H9 (cell line): ENCODE measurements around the gene DDX46. TPM values are rescaled to one million over a fixed set of nuclear protein-coding genes. Genes with fewer than 3 reads are reported as not detected.

Experiments used
- DNase-seq: peaks from one replicate; pipeline ENCODE4 v3.0.0-alpha.2; 2017
- H2AFZ ChIP-seq: one replicate; pipeline ENCODE4 v1.6.1; 2013; ENCODE audit warnings: mild to moderate bottlenecking, low read length, control low read depth, moderate library complexity
- H2AK5ac ChIP-seq: 2 replicates; pipeline ENCODE4 v1.6.1; 2013; ENCODE audit warnings: low read length, control low read depth, mixed read lengths; ENCODE audit not compliant: insufficient read length
- H2BK120ac ChIP-seq: one replicate; pipeline ENCODE4 v1.6.1; 2013; ENCODE audit warnings: low read depth, mild to moderate bottlenecking, low read length, control low read depth, inconsistent platforms; ENCODE audit not compliant: poor library complexity, severe bottlenecking
- H2BK12ac ChIP-seq: 2 replicates; pipeline ENCODE4 v1.6.1; 2013; ENCODE audit warnings: low read length, control low read depth, mixed read lengths, low read depth; ENCODE audit not compliant: insufficient read length
- H2BK15ac ChIP-seq: 2 replicates; pipeline ENCODE4 v1.6.1; 2013; ENCODE audit warnings: low read depth, low read length, control low read depth
- H2BK20ac ChIP-seq: one replicate; pipeline ENCODE4 v1.6.1; 2013; ENCODE audit warnings: low read depth, mild to moderate bottlenecking, low read length, control low read depth, inconsistent platforms; ENCODE audit not compliant: poor library complexity, severe bottlenecking
- H2BK5ac ChIP-seq: 2 replicates; pipeline ENCODE4 v1.6.1; 2013; ENCODE audit warnings: low read length, control low read depth, mixed read lengths; ENCODE audit not compliant: insufficient read length
- H3K14ac ChIP-seq: 2 replicates; pipeline ENCODE4 v1.6.1; 2013; ENCODE audit warnings: low read length, control low read depth; ENCODE audit not compliant: insufficient read depth
- H3K18ac ChIP-seq: 2 replicates; pipeline ENCODE4 v1.6.1; 2013; ENCODE audit warnings: low read depth, mild to moderate bottlenecking, mixed read lengths, low read length, control low read depth; ENCODE audit not compliant: insufficient read length
- H3K23ac ChIP-seq: 2 replicates; pipeline ENCODE4 v1.6.1; 2013; ENCODE audit warnings: low read length, control low read depth, mixed read lengths, low read depth; ENCODE audit not compliant: insufficient read length
- H3K23me2 ChIP-seq: 2 replicates; pipeline ENCODE4 v1.6.1; 2013; ENCODE audit warnings: low read depth, mild to moderate bottlenecking, mixed read lengths, low read length, control low read depth; ENCODE audit not compliant: insufficient read length, poor library complexity, severe bottlenecking
- H3K27ac ChIP-seq: 2 replicates; pipeline ENCODE4 v1.5.1; 2013; ENCODE audit warnings: low read length, control low read depth, mixed read lengths, low read depth; ENCODE audit not compliant: insufficient read length
- H3K27me3 ChIP-seq: 2 replicates; pipeline ENCODE4 v1.6.1; 2013; ENCODE audit warnings: low read length, control low read depth, inconsistent platforms; ENCODE audit not compliant: insufficient read depth
- H3K4ac ChIP-seq: 2 replicates; pipeline ENCODE4 v1.6.1; 2013; ENCODE audit warnings: low read depth, mild to moderate bottlenecking, control low read depth, inconsistent platforms, low read length, moderate library complexity
- H3K4me1 ChIP-seq: 2 replicates; pipeline ENCODE4 v1.6.1; 2013; ENCODE audit warnings: low read length, control low read depth, inconsistent platforms; ENCODE audit not compliant: insufficient read depth
- H3K4me2 ChIP-seq: 2 replicates; pipeline ENCODE4 v1.6.1; 2013; ENCODE audit warnings: low read length, control low read depth, mixed read lengths; ENCODE audit not compliant: insufficient read length, insufficient read depth
- H3K56ac ChIP-seq: 2 replicates; pipeline ENCODE4 v1.6.1; 2013; ENCODE audit warnings: low read depth, mild to moderate bottlenecking, mixed read lengths, low read length, control low read depth; ENCODE audit not compliant: insufficient read length
- H3K79me1 ChIP-seq: 2 replicates; pipeline ENCODE4 v1.6.1; 2013; ENCODE audit warnings: low read depth, mild to moderate bottlenecking, moderate library complexity, low read length, control low read depth, inconsistent platforms; ENCODE audit not compliant: insufficient read depth, poor library complexity, severe bottlenecking
- H3K79me2 ChIP-seq: 2 replicates; pipeline ENCODE4 v1.6.1; 2013; ENCODE audit warnings: low read length, control low read depth, inconsistent platforms; ENCODE audit not compliant: insufficient read depth
- H3K9ac ChIP-seq: 2 replicates; pipeline ENCODE4 v1.6.1; 2013; ENCODE audit warnings: low read length, control low read depth, mixed read lengths; ENCODE audit not compliant: insufficient read length; ENCODE audit errors: extremely low read depth
- H3K9me3 ChIP-seq: one replicate; pipeline ENCODE4 v1.6.1; 2013; ENCODE audit warnings: low read depth, low read length, inconsistent platforms; ENCODE audit not compliant: control insufficient read depth
- H3T11ph ChIP-seq: one replicate; pipeline ENCODE4 v1.6.1; 2013; ENCODE audit warnings: mild to moderate bottlenecking, low read length, control low read depth, inconsistent platforms
- H4K20me1 ChIP-seq: one replicate; pipeline ENCODE4 v1.6.1; 2013; ENCODE audit not compliant: control insufficient read depth, insufficient read length, insufficient read depth
- H4K5ac ChIP-seq: 2 replicates; pipeline ENCODE4 v1.6.1; 2013; ENCODE audit warnings: low read depth, mild to moderate bottlenecking, mixed read lengths, low read length, control low read depth; ENCODE audit not compliant: insufficient read length
- H4K8ac ChIP-seq: replicated peaks from 2 replicates; pipeline ENCODE4 v1.6.1; 2013; ENCODE audit warnings: low read length, control low read depth, mixed read lengths, low read depth; ENCODE audit not compliant: insufficient read length
- H4K91ac ChIP-seq: 2 replicates; pipeline ENCODE4 v1.6.1; 2013; ENCODE audit warnings: low read depth, mild to moderate bottlenecking, moderate library complexity, mixed read lengths, low read length, control low read depth; ENCODE audit not compliant: insufficient read length
- H3K27ac Mint-ChIP-seq, 3 experiments: 2 replicates in 2 of 3; 3 replicates in 1 of 3; pipeline ENCODE4 v1.8.0; 2020 to 2021; ENCODE audit warnings: mixed read lengths in 3 of 3, mild to moderate bottlenecking in 1 of 3, moderate library complexity in 1 of 3
- H3K27me3 Mint-ChIP-seq: 2 replicates; pipeline ENCODE4 v1.8.0; 2021; ENCODE audit warnings: low read depth, mild to moderate bottlenecking, moderate library complexity, mixed read lengths
- H3K36me3 Mint-ChIP-seq, 3 experiments: 2 replicates in 2 of 3; 3 replicates in 1 of 3; pipeline ENCODE4 v1.8.0; 2020 to 2021; ENCODE audit warnings: low read depth in 3 of 3, mixed read lengths in 3 of 3; ENCODE audit not compliant: insufficient read depth in 1 of 3
- H3K4me1 Mint-ChIP-seq, 2 experiments: 2 replicates each; pipeline ENCODE4 v1.8.0; 2020; ENCODE audit warnings: mixed read lengths in 2 of 2
- H3K4me3 Mint-ChIP-seq, 2 experiments: 2 replicates in 1 of 2; 3 replicates in 1 of 2; pipeline ENCODE4 v1.8.0; 2020 to 2021; ENCODE audit warnings: mild to moderate bottlenecking in 2 of 2, mixed read lengths in 2 of 2, moderate library complexity in 1 of 2
- H3K9me3 Mint-ChIP-seq, 2 experiments: 2 replicates in 1 of 2; 3 replicates in 1 of 2; pipeline ENCODE4 v1.8.0; 2020; ENCODE audit warnings: mild to moderate bottlenecking in 2 of 2, mixed read lengths in 2 of 2, moderate library complexity in 1 of 2
- CTCF ChIP-seq: fragments of 200-600 bp; sonication (generic); conservative IDR thresholded peaks from 3 replicates; pipeline ENCODE4 v1.8.0; 2021; ENCODE audit warnings: antibody characterized with exemption, mild to moderate bottlenecking
- WGBS: extraction: QIAGEN DNeasy Blood & Tissue Kit; methylation state at CpG from one replicate; pipeline ENCODE4 v1.1.7; 2013; ENCODE audit warnings: missing lambda C conversion rate, low lambda C conversion rate, mixed read lengths; ENCODE audit not compliant: insufficient read length; ENCODE audit errors: extremely low coverage; 5-methylcytosine and 5-hydroxymethylcytosine counted together
- total RNA-seq: library from RNA; stranded (reverse); gene quantifications from 2 replicates; pipeline ENCODE4 v1.2.1, GENCODE V29; 2021

DDX46 gene
- total RNA-seq, 1 experiment from 2014 or later = 90.3 TPM

DNA sequence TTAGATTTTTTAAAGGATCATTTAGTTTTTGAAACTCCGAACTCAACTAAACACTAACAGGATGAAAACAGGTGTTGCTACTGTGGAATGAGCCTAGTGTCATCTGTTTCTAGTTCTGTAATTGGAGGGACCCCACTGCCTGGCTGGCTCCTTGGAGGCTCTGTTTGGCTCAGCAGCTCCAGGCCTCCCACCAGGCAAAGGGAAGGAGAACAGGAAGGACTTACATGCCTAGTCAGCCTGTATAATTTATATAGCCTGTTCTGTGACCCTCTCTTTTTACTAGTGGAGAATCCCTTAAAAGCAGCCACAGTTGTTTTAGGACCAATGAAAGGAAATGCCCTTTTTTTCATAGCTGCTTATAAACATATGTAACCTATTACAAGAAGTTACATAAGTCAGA, 66.1 kb downstream of the DDX46 start:
- no peak overlapping the region for H3K9ac ChIP-seq
- H3K79me2 ChIP-seq = no peaks in the 10 kb centered on the region
- Mint-ChIP-seq H3K4me1 (no peaks in the 10 kb centered on the region), H3K27me3 (no peaks in the 10 kb centered on the region), H3K9me3 (no peaks in the 10 kb centered on the region), H3K4me3 (no peak overlapping the region), H3K27ac (no peak overlapping the region), H3K36me3 (peaks cover 9 to 86% (median 75%) of the 10 kb centered on the region in 3 experiments; a peak in 6 of 7 replicates)
- H3K14ac ChIP-seq = no peak overlapping the region
- H4K8ac ChIP-seq = no peak overlapping the region
- H3K23ac ChIP-seq = no peak overlapping the region
- no peaks in the 10 kb centered on the region for H3K23me2 ChIP-seq
- H2AK5ac ChIP-seq = no peak overlapping the region
- no peak overlapping the region for H3K4me2 ChIP-seq
- no peak overlapping the region for H3K56ac ChIP-seq
- H3K18ac ChIP-seq = no peak overlapping the region
- no peak for DNase-seq
- TF ChIP-seq CTCF = no peak
- H3K79me1 ChIP-seq = no peaks in the 10 kb centered on the region
- no peaks in the 10 kb centered on the region for H3K9me3 ChIP-seq
- WGBS = no CpG with 5 or more reads among the region's 1 CpG
- H3K27ac ChIP-seq = no peak overlapping the region
- H3K4me1 ChIP-seq = no peaks in the 10 kb centered on the region
- H2BK120ac ChIP-seq = no peak overlapping the region
- no peak overlapping the region for H3K4ac ChIP-seq
- no peak overlapping the region for H2BK20ac ChIP-seq
- no peak overlapping the region for H3T11ph ChIP-seq
- no peak overlapping the region for H2AFZ ChIP-seq
- H2BK15ac ChIP-seq = no peak overlapping the region
- H4K5ac ChIP-seq = no peak overlapping the region
- no peak overlapping the region for H2BK12ac ChIP-seq
- no peak overlapping the region for H4K91ac ChIP-seq
- no peak overlapping the region for H2BK5ac ChIP-seq
- H3K27me3 ChIP-seq = no peaks in the 10 kb centered on the region
- no peaks in the 10 kb centered on the region for H4K20me1 ChIP-seq
